AG10803 (cell line): ENCODE data around the gene STT3B.
"Not testable (repeated sequence)": the region's sequence is repeated elsewhere in the genome, so short reads cannot be mapped to it uniquely, and the experiment has no call there.

ENCODE experiments used
- DNase-seq: peaks from one replicate; pipeline ENCODE4 v3.0.0; 2010; ENCODE audit warnings: low read depth
- H3K4me3 ChIP-seq: 2 replicates; pipeline ENCODE4 v1.5.1; 2011; ENCODE audit warnings: mild to moderate bottlenecking, low read length, control low read depth
- CTCF ChIP-seq: conservative IDR thresholded peaks from 2 replicates; pipeline ENCODE4 v1.5.1; 2011; ENCODE audit warnings: mild to moderate bottlenecking, low read length, control low read depth, inconsistent platforms

STT3B gene

GRCh38 chr3:31505371-31506048 lies 27.2 kb upstream of the STT3B start:
- DNase-seq: no peak
- no peak for TF ChIP-seq CTCF
- no peak overlapping the region for H3K4me3 ChIP-seq

GRCh38 chr3:31506515-31506914 lies 26.2 kb upstream of the STT3B start:
- H3K4me3 ChIP-seq, DNase-seq: not testable (repeated sequence)

- H3K4me3 ChIP-seq: no peak overlapping the region
- no peak for DNase-seq
- no peak for TF ChIP-seq CTCF
These were observed 24.1 kb upstream of the STT3B start for GRCh38 chr3:31508452-31509146.

- no peak for DNase-seq
- TF ChIP-seq CTCF: no peak
- H3K4me3 ChIP-seq: no peak overlapping the region
These were observed 23.5 kb upstream of the STT3B start for GRCh38 chr3:31509147-31509728.

- no peak overlapping the region for H3K4me3 ChIP-seq
- TF ChIP-seq CTCF: no peak
- no peak for DNase-seq
These were observed 18.2 kb upstream of the STT3B start for GRCh38 chr3:31514570-31514969.

- no peak overlapping the region for H3K4me3 ChIP-seq
- no peak for DNase-seq
- no peak for TF ChIP-seq CTCF
These were observed 17.0 kb upstream of the STT3B start for GRCh38 chr3:31515486-31516284.

- DNase-seq: no peak
- no peak overlapping the region for H3K4me3 ChIP-seq
- no peak for TF ChIP-seq CTCF
These were observed 16.0 kb upstream of the STT3B start for GRCh38 chr3:31516757-31517156.
